IMR-90 (cell line): ENCODE results near the gene C5AR1. TPM values are rescaled to one million over a fixed set of nuclear protein-coding genes. Genes with fewer than 3 reads are reported as not detected.

Experiments
- ATAC-seq: fragments of 200-7000 bp; cut with Tn5 transposase; 2 replicates; pipeline ENCODE4 v1.9.1; 2020; ENCODE audit warnings: low read depth, mild to moderate bottlenecking, moderate library complexity
- BruUV-seq: library from RNA; stranded (reverse); fragments of 400-500 nt; replicated peaks from 2 replicates; lab custom pipeline; 2021; lab: Mats Ljungman, UMichigan
- CTCF ChIA-PET: fragments of 300-600 bp; formaldehyde crosslinking; extraction: SDS; loops from one replicate; lab custom pipeline; 2021; ENCODE audit warnings: antibody characterized with exemption; lab: Yijun Ruan, JAX
- POLR2A ChIA-PET: fragments of 300-600 bp; sonication (Branson Sonifier 250); formaldehyde crosslinking; loops from one replicate; lab custom pipeline; 2022; ENCODE audit warnings: antibody characterized with exemption; ENCODE audit not compliant: unreplicated experiment; lab: Charles Lee
- DNase-seq: peaks from one replicate; pipeline ENCODE4 v3.0.0; 2013
- H2AFZ ChIP-seq: replicated peaks from 2 replicates; pipeline ENCODE3; 2013; ENCODE audit warnings: low read length, mild to moderate bottlenecking; ENCODE audit not compliant: poor library complexity
- H2AK5ac ChIP-seq: 2 replicates; pipeline ENCODE4 v1.6.1; 2013; ENCODE audit warnings: low read depth, low read length, inconsistent platforms
- H2AK9ac ChIP-seq: replicated peaks from 2 replicates; pipeline ENCODE3; 2013; ENCODE audit warnings: mild to moderate bottlenecking, low read depth, low read length, moderate library complexity; ENCODE audit not compliant: poor library complexity
- H2BK120ac ChIP-seq: 2 replicates; pipeline ENCODE4 v1.6.1; 2013; ENCODE audit warnings: low read depth, low read length, inconsistent platforms
- H2BK15ac ChIP-seq: 3 replicates; pipeline ENCODE4 v1.6.1; 2013; ENCODE audit warnings: low read depth, low read length, inconsistent platforms
- H2BK20ac ChIP-seq: 2 replicates; pipeline ENCODE4 v1.6.1; 2013; ENCODE audit warnings: low read depth, mild to moderate bottlenecking, inconsistent platforms, low read length, moderate library complexity
- H2BK5ac ChIP-seq: 2 replicates; pipeline ENCODE4 v1.6.1; 2013; ENCODE audit warnings: mild to moderate bottlenecking, low read depth, low read length, inconsistent platforms; ENCODE audit not compliant: poor library complexity, severe bottlenecking
- H3K14ac ChIP-seq: replicated peaks from 2 replicates; pipeline ENCODE4 v1.6.1; 2013; ENCODE audit warnings: low read depth, low read length, inconsistent platforms
- H3K18ac ChIP-seq: 2 replicates; pipeline ENCODE4 v1.6.1; 2013; ENCODE audit warnings: low read depth, low read length, control low read depth
- H3K23ac ChIP-seq: 2 replicates; pipeline ENCODE4 v1.6.1; 2013; ENCODE audit warnings: low read depth, low read length, inconsistent platforms
- H3K27ac ChIP-seq: 2 replicates; pipeline ENCODE4 v1.5.1; 2013; ENCODE audit warnings: mild to moderate bottlenecking, control low read depth, low read length; ENCODE audit not compliant: insufficient read depth
- H3K27me3 ChIP-seq: 2 replicates; pipeline ENCODE4 v1.6.1; 2013; ENCODE audit warnings: low read length; ENCODE audit not compliant: control insufficient read depth, insufficient read depth
- H3K36me3 ChIP-seq: 2 replicates; pipeline ENCODE4 v1.6.1; 2013; ENCODE audit warnings: low read length, mixed read lengths; ENCODE audit not compliant: control insufficient read depth, insufficient read depth
- H3K4ac ChIP-seq: 2 replicates; pipeline ENCODE4 v1.6.1; 2013; ENCODE audit warnings: low read depth, low read length, inconsistent platforms
- H3K4me1 ChIP-seq: 2 replicates; pipeline ENCODE4 v1.6.1; 2013; ENCODE audit warnings: low read length, mixed read lengths; ENCODE audit not compliant: control insufficient read depth, insufficient read depth
- H3K4me2 ChIP-seq: 2 replicates; pipeline ENCODE4 v1.6.1; 2013; ENCODE audit warnings: low read depth, mild to moderate bottlenecking, control low read depth, low read length, moderate library complexity
- H3K4me3 ChIP-seq: 2 replicates; pipeline ENCODE4 v1.5.1; 2013; ENCODE audit warnings: low read depth, mild to moderate bottlenecking, control low read depth, low read length, moderate library complexity; ENCODE audit not compliant: insufficient read depth
- H3K56ac ChIP-seq: 2 replicates; pipeline ENCODE4 v1.6.1; 2013; ENCODE audit warnings: low read length, inconsistent platforms; ENCODE audit not compliant: insufficient read depth; ENCODE audit errors: extremely low read depth
- H3K79me1 ChIP-seq, 2 experiments: 2 replicates each; pipeline ENCODE4 v1.6.1; 2013; ENCODE audit warnings: low read length in 2 of 2, inconsistent platforms in 1 of 2, low read depth in 1 of 2
- H3K9ac ChIP-seq: 2 replicates; pipeline ENCODE4 v1.6.1; 2013; ENCODE audit warnings: low read depth, low read length, control low read depth
- H3K9me1 ChIP-seq: 2 replicates; pipeline ENCODE4 v1.6.1; 2013; ENCODE audit warnings: low read length, inconsistent platforms; ENCODE audit not compliant: insufficient read depth
- H3K9me3 ChIP-seq: 2 replicates; pipeline ENCODE4 v1.6.1; 2013; ENCODE audit warnings: low read length; ENCODE audit not compliant: control insufficient read depth, insufficient read depth
- H4K20me1 ChIP-seq: 2 replicates; pipeline ENCODE4 v1.6.1; 2013; ENCODE audit warnings: low read length, inconsistent platforms; ENCODE audit not compliant: insufficient read depth
- H4K5ac ChIP-seq: 2 replicates; pipeline ENCODE4 v1.6.1; 2013; ENCODE audit warnings: mild to moderate bottlenecking, low read depth, low read length, control low read depth
- H4K8ac ChIP-seq, 2 experiments: 2 replicates each; pipeline ENCODE4 v1.6.1; 2013; ENCODE audit warnings: low read depth in 2 of 2, low read length in 2 of 2, control low read depth in 1 of 2, inconsistent platforms in 1 of 2
- H4K91ac ChIP-seq: 2 replicates; pipeline ENCODE4 v1.6.1; 2013; ENCODE audit warnings: low read depth, low read length, inconsistent platforms; ENCODE audit not compliant: insufficient read depth
- BHLHE40 ChIP-seq: fragments of 150-350 bp; IDR thresholded peaks from 2 replicates; pipeline ENCODE4 v1.6.1; 2016; ENCODE audit warnings: mild to moderate bottlenecking, low read depth, low read length
- CEBPB ChIP-seq: IDR thresholded peaks from 2 replicates; pipeline ENCODE4 v1.6.1; 2012; ENCODE audit warnings: low read depth, low read length, improper control_type of control experiment
- CHD1 ChIP-seq: IDR thresholded peaks from 2 replicates; pipeline ENCODE4 v1.6.1; 2012; ENCODE audit warnings: low read depth, low read length, improper control_type of control experiment
- ELK1 ChIP-seq: fragments of 150-350 bp; IDR thresholded peaks from 2 replicates; pipeline ENCODE4 v1.6.1; 2016; ENCODE audit warnings: low read depth, mild to moderate bottlenecking, low read length, moderate library complexity, borderline replicate concordance
- FOS ChIP-seq: fragments of 150-350 bp; IDR thresholded peaks from 2 replicates; pipeline ENCODE4 v1.6.1; 2016; ENCODE audit warnings: low read depth, low read length
- MAFK ChIP-seq: IDR thresholded peaks from 2 replicates; pipeline ENCODE4 v1.6.1; 2012; ENCODE audit warnings: low read depth, low read length, improper control_type of control experiment
- MAZ ChIP-seq: IDR thresholded peaks from 2 replicates; pipeline ENCODE4 v1.6.1; 2012; ENCODE audit warnings: low read depth, mild to moderate bottlenecking, low read length, improper control_type of control experiment, moderate library complexity, borderline replicate concordance
- MXI1 ChIP-seq: IDR thresholded peaks from 2 replicates; pipeline ENCODE4 v1.6.1; 2012; ENCODE audit warnings: low read depth, mild to moderate bottlenecking, low read length, moderate library complexity, borderline replicate concordance
- NFE2L2 ChIP-seq: fragments of 150-350 bp; IDR thresholded peaks from 2 replicates; pipeline ENCODE4 v1.6.1; 2016; ENCODE audit warnings: low read depth, mild to moderate bottlenecking, low read length
- POLR2A ChIP-seq: IDR thresholded peaks from 2 replicates; pipeline ENCODE4 v1.6.1; 2012; ENCODE audit warnings: mild to moderate bottlenecking, low read depth, low read length
- RAD21 ChIP-seq: IDR thresholded peaks from 2 replicates; pipeline ENCODE4 v1.6.1; 2012; ENCODE audit warnings: low read length, improper control_type of control experiment
- RCOR1 ChIP-seq: IDR thresholded peaks from 2 replicates; pipeline ENCODE4 v1.6.1; 2012; ENCODE audit warnings: mild to moderate bottlenecking, low read length, improper control_type of control experiment; ENCODE audit not compliant: insufficient replicate concordance
- RFX5 ChIP-seq: IDR thresholded peaks from 2 replicates; pipeline ENCODE4 v1.8.0; 2012; ENCODE audit warnings: low read depth, mild to moderate bottlenecking, low read length, moderate library complexity
- SMC3 ChIP-seq: fragments of 150-350 bp; IDR thresholded peaks from 2 replicates; pipeline ENCODE4 v1.6.1; 2016; ENCODE audit warnings: low read depth, mild to moderate bottlenecking, antibody characterized with exemption, low read length, moderate library complexity
- whole genome bisulfite sequencing, 2 experiments: methylation state at CpG; one replicate each; pipeline versions ENCODE4 v1.1.5 to v1.1.7; 2013; ENCODE audit warnings: missing lambda C conversion rate in 2 of 2; ENCODE audit not compliant: insufficient read length in 1 of 2; ENCODE audit errors: extremely low coverage in 2 of 2; 5-methylcytosine and 5-hydroxymethylcytosine counted together
- dilution Hi-C: fragments of 300-500 bp; cut with HindIII; formaldehyde crosslinking; loops from one replicate; pipeline ENCODE4 v1.14.3; 2018; ENCODE audit warnings: low sequenced_read_pairs; ENCODE audit not compliant: unreplicated experiment
- in situ Hi-C: fragments of 300-500 bp; cut with MboI; formaldehyde crosslinking; loops from 3 replicates; pipeline ENCODE4 v1.14.3; 2019; ENCODE audit warnings: low sequenced_read_pairs, inconsistent platforms, mixed read lengths
- intact Hi-C: fragments of 100-400 bp; cut with micrococcal nuclease; formaldehyde crosslinking; loops from 2 replicates; pipeline ENCODE4 v1.10.0; 2022
- polyA plus RNA-seq, 3 experiments: library from polyadenylated mRNA; depleted of rRNA; stranded (reverse); fragments of >200 nt; gene quantifications; 2 replicates each; pipeline ENCODE4 v1.2.3, GENCODE V29; 2012; ENCODE audit warnings: low replicate concordance in 1 of 3
- total RNA-seq: library from RNA; depleted of rRNA; stranded (reverse); fragments of >200 nt; gene quantifications from 2 replicates; pipeline ENCODE4 v1.2.3, GENCODE V29; 2012
- TF ChIP-seq, protein P1 (sequence below): fragments of 150-350 bp; IDR thresholded peaks from 2 replicates; pipeline ENCODE4 v1.6.1; 2017; ENCODE audit warnings: mild to moderate bottlenecking, antibody characterized with exemption, low read length, low read depth
- TF ChIP-seq, protein P2 (sequence below): conservative IDR thresholded peaks from 2 replicates; pipeline ENCODE4 v1.5.1; 2012; ENCODE audit warnings: mild to moderate bottlenecking, low read depth, low read length, improper control_type of control experiment

The C5AR1 gene
- total and polyA plus RNA-seq, 2 of the 4 experiments (the other 2 are of a cell fraction) = under 0.01 to 1.0 TPM

GRCh38 chr19:47310323-47310722 lies 662 bp downstream of the C5AR1 start:
- 0 out of 2 replicates have a peak, but pooled peaks cover 4% of the 10 kb centered on the region for H3K9me1 ChIP-seq
- ChIA-PET POLR2A (no interaction called here), CTCF (interaction anchor here (0.6 kb wide), 1 partner anchor 28 kb away, joined by 4 read pairs; no protein-coding TSS in a partner anchor)
- intact Hi-C loops = no loop called here
- H3K14ac ChIP-seq = no peak overlapping the region
- no peak overlapping the region for H3K4me2 ChIP-seq
- H2AK5ac ChIP-seq = no peak overlapping the region
- no peak overlapping the region for H2BK20ac ChIP-seq
- H4K91ac ChIP-seq = no peak overlapping the region
- H3K18ac ChIP-seq = no peak overlapping the region
- dilution Hi-C loops = no loop called here
- no TSS peak for BruUV-seq
- no peak overlapping the region for H3K4ac ChIP-seq
- in situ Hi-C loops = no loop called here
- no peaks in the 10 kb centered on the region for H3K9me3 ChIP-seq
- no peak overlapping the region for H2AFZ ChIP-seq
- no peak overlapping the region for H3K56ac ChIP-seq
- DNase-seq (no peak), ATAC-seq (no peak)
- no peak overlapping the region for H3K27ac ChIP-seq
- H3K9ac ChIP-seq = no peak overlapping the region
- no peaks in the 10 kb centered on the region for H3K36me3 ChIP-seq
- TF ChIP-seq ELK1 (no peak), MAZ (no peak), RCOR1 (no peak), RFX5 (no peak), RAD21 (no peak), MXI1 (no peak), CHD1 (no peak), FOS (no peak), NFE2L2 (no peak), SMC3 (no peak), POLR2A (no peak), BHLHE40 (no peak), MAFK (no peak), CEBPB (no peak)
- TF ChIP-seq, protein P1, sequence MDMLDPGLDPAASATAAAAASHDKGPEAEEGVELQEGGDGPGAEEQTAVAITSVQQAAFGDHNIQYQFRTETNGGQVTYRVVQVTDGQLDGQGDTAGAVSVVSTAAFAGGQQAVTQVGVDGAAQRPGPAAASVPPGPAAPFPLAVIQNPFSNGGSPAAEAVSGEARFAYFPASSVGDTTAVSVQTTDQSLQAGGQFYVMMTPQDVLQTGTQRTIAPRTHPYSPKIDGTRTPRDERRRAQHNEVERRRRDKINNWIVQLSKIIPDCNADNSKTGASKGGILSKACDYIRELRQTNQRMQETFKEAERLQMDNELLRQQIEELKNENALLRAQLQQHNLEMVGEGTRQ = no peak
- TF ChIP-seq, protein P2, sequence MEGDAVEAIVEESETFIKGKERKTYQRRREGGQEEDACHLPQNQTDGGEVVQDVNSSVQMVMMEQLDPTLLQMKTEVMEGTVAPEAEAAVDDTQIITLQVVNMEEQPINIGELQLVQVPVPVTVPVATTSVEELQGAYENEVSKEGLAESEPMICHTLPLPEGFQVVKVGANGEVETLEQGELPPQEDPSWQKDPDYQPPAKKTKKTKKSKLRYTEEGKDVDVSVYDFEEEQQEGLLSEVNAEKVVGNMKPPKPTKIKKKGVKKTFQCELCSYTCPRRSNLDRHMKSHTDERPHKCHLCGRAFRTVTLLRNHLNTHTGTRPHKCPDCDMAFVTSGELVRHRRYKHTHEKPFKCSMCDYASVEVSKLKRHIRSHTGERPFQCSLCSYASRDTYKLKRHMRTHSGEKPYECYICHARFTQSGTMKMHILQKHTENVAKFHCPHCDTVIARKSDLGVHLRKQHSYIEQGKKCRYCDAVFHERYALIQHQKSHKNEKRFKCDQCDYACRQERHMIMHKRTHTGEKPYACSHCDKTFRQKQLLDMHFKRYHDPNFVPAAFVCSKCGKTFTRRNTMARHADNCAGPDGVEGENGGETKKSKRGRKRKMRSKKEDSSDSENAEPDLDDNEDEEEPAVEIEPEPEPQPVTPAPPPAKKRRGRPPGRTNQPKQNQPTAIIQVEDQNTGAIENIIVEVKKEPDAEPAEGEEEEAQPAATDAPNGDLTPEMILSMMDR = no peak
- H3K4me3 ChIP-seq = no peak overlapping the region
- no peak overlapping the region for H3K23ac ChIP-seq
- no peaks in the 10 kb centered on the region for H3K79me1 ChIP-seq
- H3K27me3 ChIP-seq = no peaks in the 10 kb centered on the region
- H2AK9ac ChIP-seq = no peak overlapping the region
- no peak overlapping the region for H4K5ac ChIP-seq
- no peak overlapping the region for H2BK5ac ChIP-seq
- no peak overlapping the region for H2BK15ac ChIP-seq
- H4K20me1 ChIP-seq = no peaks in the 10 kb centered on the region
- H4K8ac ChIP-seq = no peak overlapping the region
- no peaks in the 10 kb centered on the region for H3K4me1 ChIP-seq
- H2BK120ac ChIP-seq = no peak overlapping the region
- WGBS, 2 experiments = no CpG with 5 or more reads among the region's 2 CpGs
